Stimulated activated CD8-positive, alpha-beta memory T cell treated with anti-CD3 and anti-CD28 coated beads, Interleukin-12 subunit alpha, Interleukin-12 subunit beta, amount 100 ng/mL, for 1 hour (primary cell): ENCODE measurements around the gene GGCT.

Experiments
- DNase-seq: peaks from one replicate; pipeline ENCODE4 v3.0.0-alpha.2; 2020; ENCODE audit warnings: low read depth

Gene GGCT

GRCh38 chr7:30462179-30462578 lies 42.5 kb downstream of the GGCT start:
- DNase-seq: no peak

- DNase-seq: no peak
Observed at GRCh38 chr7:30460246-30460633, 44.4 kb downstream of the GGCT start.

GRCh38 chr7:30459591-30460245 lies 44.9 kb downstream of the GGCT start:
- DNase-seq: no peak

GRCh38 chr7:30458311-30458710 lies 46.3 kb downstream of the GGCT start:
- no peak for DNase-seq

GRCh38 chr7:30453921-30454320 lies 50.7 kb downstream of the GGCT start:
- DNase-seq: no peak

- DNase-seq: no peak
Observed at GRCh38 chr7:30453016-30453415, 51.6 kb downstream of the GGCT start.

- no peak for DNase-seq
Observed at GRCh38 chr7:30452280-30452930, 52.2 kb downstream of the GGCT start.

- no peak for DNase-seq
Observed at GRCh38 chr7:30451539-30452279, 52.9 kb downstream of the GGCT start.

GRCh38 chr7:30450983-30451497 lies 53.6 kb downstream of the GGCT start:
- no peak for DNase-seq

GRCh38 chr7:30450240-30450982 lies 54.2 kb downstream of the GGCT start:
- no peak for DNase-seq

- DNase-seq: no peak
Observed at GRCh38 chr7:30448461-30449189, 56.0 kb downstream of the GGCT start.

- DNase-seq: no peak
Observed at GRCh38 chr7:30447466-30447865, 57.2 kb downstream of the GGCT start.
